ENCODE measurements around the gene IGDCC3.

IGDCC3 gene

DNA sequence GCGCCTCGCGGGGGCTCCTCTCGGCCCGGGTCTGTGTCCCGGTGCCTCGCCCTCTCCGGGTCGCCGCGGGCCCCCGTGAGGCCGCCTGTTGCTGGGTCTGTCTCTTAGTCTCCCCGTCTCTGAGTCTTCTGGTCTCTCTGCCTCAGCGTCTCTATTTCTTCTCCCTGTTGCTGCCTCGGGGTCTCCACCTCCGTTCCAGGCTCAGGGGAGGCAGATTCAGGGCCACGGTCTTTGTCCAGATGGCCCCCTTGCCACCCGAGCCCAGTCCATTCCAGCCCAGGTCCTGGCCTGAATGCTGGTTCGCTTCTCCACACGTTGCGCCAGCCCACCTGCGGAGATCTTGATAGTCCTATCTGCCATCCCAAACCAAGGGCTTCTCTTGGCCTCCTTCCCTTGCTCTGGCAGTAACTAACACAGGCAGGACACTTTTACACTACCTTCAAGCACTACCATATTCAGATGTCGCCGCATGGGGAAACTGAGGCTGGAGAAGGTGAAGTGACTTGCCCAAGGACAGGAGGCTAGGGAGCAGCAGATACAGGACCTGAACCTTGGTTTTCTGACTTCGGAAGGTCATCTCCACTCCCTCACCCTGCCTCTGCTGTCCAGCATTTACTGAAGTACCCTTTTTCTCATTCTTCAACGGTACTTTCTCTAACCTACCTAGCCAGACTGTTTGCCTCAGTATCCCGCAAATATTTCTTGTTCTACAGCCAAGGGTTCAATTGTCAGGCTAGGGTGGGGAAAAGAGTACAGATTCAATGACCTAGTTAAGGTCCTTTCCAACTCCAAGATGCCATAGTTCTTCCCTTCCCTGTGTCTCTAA, 45.6 kb upstream of the IGDCC3 start:
- ATAC-seq (ENCODE audit: insufficient read depth, low read depth), result no peak
- H3K4me3 ChIP-seq (ENCODE audit: low read depth in 1 of 2, low read length in 2 of 2), result no peak overlapping the region

GRCh38 chr15:65421360-65422215, 43.8 kb upstream of the IGDCC3 start:
- no peak for DNase-seq
- no peak overlapping the region for H3K9ac ChIP-seq (ENCODE audit: low read depth, low read length)
- no peaks in the 10 kb centered on the region for H3K36me3 ChIP-seq (ENCODE audit: insufficient read depth, low read length)
- H3K4me1 ChIP-seq (ENCODE audit: insufficient read depth, low read length), result no peaks in the 10 kb centered on the region
- no peaks in the 10 kb centered on the region for H3K27me3 ChIP-seq (ENCODE audit: insufficient read depth, low read length, poor library complexity)
- no peak overlapping the region for H3K27ac ChIP-seq (ENCODE audit: low read length)
- TF ChIP-seq CTCF (IDR thresholded peaks at IDR 0.05; ENCODE audit: borderline replicate concordance, extremely low read depth, low read length, poor library complexity, severe bottlenecking) (no peak), EZH2 (IDR thresholded peaks at IDR 0.05; ENCODE audit: borderline replicate concordance, low read depth, low read length, severe bottlenecking) (no peak)
- H3K4me2 ChIP-seq (ENCODE audit: insufficient read depth, low read length), result no peak overlapping the region
- ATAC-seq (ENCODE audit: insufficient read depth, low read depth), result no peak
- no peaks in the 10 kb centered on the region for H4K20me1 ChIP-seq (ENCODE audit: insufficient read depth, low read length)
- no peak overlapping the region for H2AFZ ChIP-seq (ENCODE audit: low read depth, low read length)
- no peak overlapping the region for H3K4me3 ChIP-seq (ENCODE audit: low read depth in 1 of 2, low read length in 2 of 2)
- no peaks in the 10 kb centered on the region for H3K79me2 ChIP-seq (ENCODE audit: insufficient read depth, low read length)
- no peaks in the 10 kb centered on the region for H3K9me3 ChIP-seq (ENCODE audit: insufficient read depth, low read length, severe bottlenecking)

More for the DNA sequence above, 45.6 kb upstream of the IGDCC3 start:
- no peaks in the 10 kb centered on the region for H3K79me2 ChIP-seq (ENCODE audit: insufficient read depth, low read length)
- no peak overlapping the region for H3K27ac ChIP-seq (ENCODE audit: low read length)
- H3K9me3 ChIP-seq (ENCODE audit: insufficient read depth, low read length, severe bottlenecking), result no peaks in the 10 kb centered on the region
- no peaks in the 10 kb centered on the region for H3K27me3 ChIP-seq (ENCODE audit: insufficient read depth, low read length, poor library complexity)
- H3K4me2 ChIP-seq (ENCODE audit: insufficient read depth, low read length), result no peak overlapping the region
- DNase-seq, result no peak
- H3K9ac ChIP-seq (ENCODE audit: low read depth, low read length), result no peak overlapping the region
- no peaks in the 10 kb centered on the region for H4K20me1 ChIP-seq (ENCODE audit: insufficient read depth, low read length)
- TF ChIP-seq CTCF (IDR thresholded peaks at IDR 0.05; ENCODE audit: borderline replicate concordance, extremely low read depth, low read length, poor library complexity, severe bottlenecking), result no peak
- no peak for TF ChIP-seq EZH2 (IDR thresholded peaks at IDR 0.05; ENCODE audit: borderline replicate concordance, low read depth, low read length, severe bottlenecking)
- H2AFZ ChIP-seq (ENCODE audit: low read depth, low read length), result no peak overlapping the region
- no peaks in the 10 kb centered on the region for H3K4me1 ChIP-seq (ENCODE audit: insufficient read depth, low read length)
- no peaks in the 10 kb centered on the region for H3K36me3 ChIP-seq (ENCODE audit: insufficient read depth, low read length)

GRCh38 chr15:65420975-65421359, 43.2 kb upstream of the IGDCC3 start:
- Histone ChIP-seq H3K4me3 (ENCODE audit: low read depth in 1 of 2, low read length in 2 of 2) (no peak overlapping the region), H3K79me2 (ENCODE audit: insufficient read depth, low read length) (no peaks in the 10 kb centered on the region), H4K20me1 (ENCODE audit: insufficient read depth, low read length) (no peaks in the 10 kb centered on the region), H3K36me3 (ENCODE audit: insufficient read depth, low read length) (no peaks in the 10 kb centered on the region), H2AFZ (ENCODE audit: low read depth, low read length) (no peak overlapping the region), H3K4me2 (ENCODE audit: insufficient read depth, low read length) (no peak overlapping the region), H3K4me1 (ENCODE audit: insufficient read depth, low read length) (no peaks in the 10 kb centered on the region), H3K27me3 (ENCODE audit: insufficient read depth, low read length, poor library complexity) (no peaks in the 10 kb centered on the region), H3K9me3 (ENCODE audit: insufficient read depth, low read length, severe bottlenecking) (no peaks in the 10 kb centered on the region), H3K9ac (ENCODE audit: low read depth, low read length) (no peak overlapping the region), H3K27ac (ENCODE audit: low read length) (no peak overlapping the region)
- TF ChIP-seq CTCF (IDR thresholded peaks at IDR 0.05; ENCODE audit: borderline replicate concordance, extremely low read depth, low read length, poor library complexity, severe bottlenecking) (no peak), EZH2 (IDR thresholded peaks at IDR 0.05; ENCODE audit: borderline replicate concordance, low read depth, low read length, severe bottlenecking) (no peak)
- ATAC-seq (ENCODE audit: insufficient read depth, low read depth), result no peak
- DNase-seq, result no peak
